NB4 (cell line): ENCODE results near the gene KRT8.

Experiments
- CTCF ChIP-seq: IDR thresholded peaks from one replicate; pipeline ENCODE4 v1.5.1; 2012; ENCODE audit warnings: low read depth, low read length
- MAX ChIP-seq: IDR thresholded peaks from 2 replicates; pipeline ENCODE4 v1.6.1; 2011; ENCODE audit warnings: low read depth, low read length
- MYC ChIP-seq: IDR thresholded peaks from 2 replicates; pipeline ENCODE4 v1.6.1; 2011; ENCODE audit warnings: low read depth, low read length

- no peak for TF ChIP-seq CTCF
- TF ChIP-seq MYC: no peak
- no peak for TF ChIP-seq MAX
Observed at GRCh38 chr12:52850681-52851080, 54.2 kb downstream of the KRT8 start.
